DMS53 treated with DMSO at 0.1 percent for 48 hours (cell line): ENCODE measurements around the gene OTUD3.

Source experiments
- DNase-seq: peaks from one replicate; lab custom pipeline; 2025; ENCODE audit not compliant: unreplicated experiment; lab: John Stamatoyannopoulos, UW

The OTUD3 gene

GRCh38 chr1:19946971-19947370 lies 64.8 kb downstream of the OTUD3 start:
- DNase-seq = no peak

- no peak for DNase-seq
These were observed 66.8 kb downstream of the OTUD3 start for GRCh38 chr1:19949016-19949415.

GRCh38 chr1:19954059-19954458 lies 71.9 kb downstream of the OTUD3 start:
- no peak for DNase-seq

- no peak for DNase-seq
These were observed 73.5 kb downstream of the OTUD3 start for GRCh38 chr1:19955534-19956170.

DNA sequence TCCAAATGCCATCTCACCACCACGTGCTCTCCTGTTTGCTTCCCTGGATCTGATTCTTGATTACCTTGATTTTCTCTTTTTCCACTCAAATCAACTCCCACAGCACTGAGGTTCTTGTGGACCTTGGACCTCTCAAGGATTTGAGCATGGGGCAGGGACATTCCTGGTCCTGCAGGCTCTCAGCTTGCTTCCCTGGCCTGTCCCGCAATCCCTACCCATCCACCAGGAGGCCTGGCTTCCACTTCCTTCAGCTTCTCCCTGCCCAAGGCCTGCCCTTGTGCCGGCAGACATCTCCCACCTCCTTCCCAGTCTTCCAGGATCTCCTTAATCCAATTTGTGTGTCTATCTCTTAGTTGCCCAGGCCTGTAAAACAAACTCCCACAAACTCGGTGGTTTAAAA lies 75.6 kb downstream of the OTUD3 start:
- DNase-seq = no peak

GRCh38 chr1:19960591-19960990 lies 78.4 kb downstream of the OTUD3 start:
- DNase-seq = no peak
